Stimulated activated CD4-positive, alpha-beta T cell treated with anti-CD3 and anti-CD28 coated beads, Interleukin-1b, Interleukin-23, amount 100 ng/mL, for 24 hours (primary cell): ENCODE data around the gene NR2F1.

Experiments
- DNase-seq, 4 experiments: peaks; one replicate each; pipeline ENCODE4 v3.0.0-alpha.2; 2020; ENCODE audit warnings: low read depth in 4 of 4, low spot score in 1 of 4

NR2F1 gene

DNA sequence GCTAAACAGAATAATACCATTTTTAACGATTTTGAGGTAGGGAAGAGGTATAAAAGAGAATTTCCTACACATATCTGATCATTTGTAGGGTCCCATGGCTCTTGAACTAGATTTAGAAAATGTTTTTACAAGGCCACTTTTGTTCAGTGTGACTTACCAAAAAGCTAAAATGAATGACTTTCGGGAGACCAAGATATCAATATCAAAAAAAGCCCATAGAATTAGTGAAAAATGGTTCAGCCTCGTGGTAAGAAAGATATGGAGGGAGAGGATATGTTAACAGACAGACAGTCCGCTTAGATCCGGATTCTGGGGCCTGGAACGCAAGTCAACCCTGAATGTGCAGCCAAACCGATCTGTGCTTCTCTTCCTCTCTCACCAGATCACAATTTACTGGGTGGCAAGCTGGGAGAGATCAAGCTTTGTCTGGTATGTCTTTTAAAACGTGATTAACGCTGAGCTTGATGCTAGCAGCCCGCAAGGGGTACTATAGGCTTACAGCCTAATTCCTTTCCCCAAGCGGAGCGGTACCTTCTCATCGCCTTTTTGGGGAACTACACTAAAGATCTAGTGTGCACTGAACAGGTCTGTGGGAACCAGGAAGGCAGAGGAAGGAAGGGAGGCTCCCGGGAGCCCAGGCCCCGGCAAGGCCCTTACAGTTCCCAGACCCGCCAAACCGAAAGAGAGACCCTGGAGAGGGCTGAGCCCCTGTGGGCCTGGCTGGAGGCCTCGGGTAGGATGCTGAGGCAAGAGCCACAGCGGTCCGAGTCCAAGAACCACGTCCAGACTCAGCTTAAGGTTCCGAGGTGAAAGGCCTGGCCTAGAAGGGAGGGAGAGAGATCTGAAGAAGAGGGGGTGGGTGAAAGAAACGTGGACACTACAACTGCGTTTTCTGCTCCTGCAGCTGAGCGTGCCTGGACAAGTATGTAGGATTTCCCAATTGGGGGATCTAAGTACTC is 4.9 kb upstream of the NR2F1 start:
- DNase-seq: no peak

DNA sequence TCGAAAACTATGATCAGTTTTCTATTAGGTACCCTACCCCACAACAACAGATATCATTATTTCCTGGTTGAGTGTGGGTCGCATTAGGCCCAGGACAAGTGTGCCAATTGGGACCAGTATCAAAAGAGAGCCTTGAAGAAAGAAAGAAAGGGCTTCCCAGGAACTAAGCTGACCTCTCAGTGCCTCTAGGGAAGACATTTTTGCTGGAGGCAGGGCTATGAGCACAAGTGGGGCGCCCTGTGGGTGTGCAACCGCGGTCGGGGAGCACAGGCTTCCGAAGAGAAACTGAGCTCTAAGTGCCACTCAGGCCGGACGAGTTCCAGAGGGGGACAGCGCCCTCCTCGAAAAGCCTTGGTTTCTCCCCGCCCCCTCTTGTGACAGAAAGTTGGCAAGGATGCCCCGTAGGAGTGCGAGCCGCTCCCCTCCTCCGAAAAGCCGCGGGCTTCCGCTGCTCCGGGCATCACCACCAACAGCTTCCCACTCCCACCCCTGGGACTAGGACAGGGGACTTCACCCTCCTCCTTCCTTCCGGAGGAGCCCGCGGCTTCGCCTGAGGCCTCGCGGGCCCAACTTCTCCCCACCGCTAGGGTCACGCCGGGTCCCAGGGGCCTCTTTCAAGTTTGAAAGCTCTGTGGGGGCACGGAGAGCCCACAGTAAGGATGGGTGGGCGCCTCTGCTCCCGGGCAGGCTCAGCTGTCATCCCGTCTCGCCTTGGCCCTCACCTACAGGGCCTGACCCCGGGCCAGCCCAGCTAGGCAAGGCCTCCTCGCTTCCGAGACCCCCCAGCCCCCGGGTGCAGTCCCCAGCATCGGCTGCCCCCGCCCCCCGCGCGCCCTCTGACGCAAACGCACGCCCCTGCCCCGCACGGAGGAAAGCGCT is 4.0 kb upstream of the NR2F1 start:
- DNase-seq: no peak

DNA sequence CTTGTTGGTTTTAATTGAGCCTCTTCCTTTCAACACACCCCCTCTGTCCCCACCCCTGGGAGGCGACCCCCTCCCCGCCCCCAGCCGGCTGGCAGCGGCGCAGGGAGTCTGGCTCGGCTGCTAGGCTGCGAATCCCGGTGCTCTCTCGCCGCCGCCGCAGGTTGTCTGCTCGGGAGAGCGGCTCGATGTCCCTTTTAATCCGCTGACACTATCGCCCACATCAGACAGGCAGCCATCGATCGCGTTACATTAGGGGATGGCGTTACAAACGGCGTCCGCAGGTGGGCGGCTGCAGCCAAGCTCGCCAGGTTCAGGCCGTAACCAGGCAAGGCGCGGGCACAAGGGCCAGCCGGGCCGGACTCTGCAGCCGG is 3.3 kb upstream of the NR2F1 start:
- no peak for DNase-seq

DNA sequence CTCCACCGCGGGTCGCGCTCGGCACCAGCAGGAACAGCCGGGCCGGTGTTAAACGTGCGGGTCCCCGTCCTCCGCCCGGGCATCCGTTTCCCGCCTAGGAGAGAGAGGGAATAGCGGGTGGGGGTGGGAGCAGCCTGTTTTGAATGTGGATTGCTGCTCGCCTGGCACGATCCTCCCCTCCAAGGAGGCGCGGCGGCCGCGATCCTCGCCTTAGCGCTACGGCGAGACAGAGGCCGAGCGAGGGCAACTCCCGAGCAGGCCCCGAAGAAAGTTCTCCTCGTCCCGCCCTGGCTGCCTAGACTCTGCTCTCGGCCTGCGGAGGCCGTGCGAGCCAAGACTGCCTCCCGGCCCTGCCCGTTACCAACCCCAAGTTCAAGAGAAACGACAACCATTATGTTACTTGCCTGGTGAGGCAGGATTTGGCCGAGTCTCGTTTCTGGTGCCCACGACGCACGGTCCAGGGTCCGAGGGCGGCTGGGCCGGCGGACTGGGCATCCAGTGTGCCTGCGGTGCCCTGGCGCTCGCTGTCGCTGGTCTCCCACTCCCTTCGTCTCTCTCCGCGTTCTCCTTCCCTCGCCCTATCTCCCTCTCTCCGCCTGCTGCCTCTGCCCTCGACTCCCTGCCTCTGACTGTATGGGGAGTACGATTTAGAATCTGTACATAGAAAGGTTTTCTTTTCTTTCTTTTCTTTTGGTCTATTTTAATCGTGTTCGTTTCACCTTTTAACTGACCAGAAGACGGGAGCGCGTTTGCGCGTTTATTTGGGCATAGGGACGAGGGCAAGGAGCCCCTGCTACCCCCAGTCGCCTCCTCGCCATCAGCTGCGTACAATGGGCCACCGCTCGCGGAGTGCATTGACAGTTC is 2.7 kb upstream of the NR2F1 start:
- no peak for DNase-seq

DNA sequence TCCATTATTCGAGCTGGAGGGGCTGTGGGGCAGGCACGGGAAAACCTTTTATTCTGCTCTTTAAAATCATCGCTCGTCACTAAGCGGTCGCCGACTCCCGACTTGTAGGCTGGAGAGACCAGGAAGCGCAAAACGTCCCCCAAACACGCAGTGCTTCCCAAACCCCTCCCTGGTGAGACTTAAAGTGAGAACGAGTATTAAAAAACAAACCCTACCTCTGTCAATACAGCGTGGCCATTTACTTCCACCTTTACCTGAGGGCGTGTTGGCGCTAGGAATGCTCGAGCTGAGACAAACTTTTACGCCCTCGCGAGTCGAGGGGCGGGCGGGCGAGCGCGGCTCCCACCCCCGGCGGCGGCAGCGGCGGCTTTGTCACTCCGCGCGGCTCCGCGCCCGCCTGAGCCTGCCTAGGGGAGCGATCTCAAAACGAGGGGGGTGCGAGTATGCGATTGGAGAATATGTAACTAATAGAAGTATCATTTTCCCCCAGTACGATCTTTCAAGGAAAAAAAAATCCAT is 2.0 kb upstream of the NR2F1 start, which contains the start of gene NR2F1-AS1:
Gene NR2F1-AS1 (minus strand): TSS at position 293 of the 519 bp plus-strand sequence.
- no peak for DNase-seq

DNA sequence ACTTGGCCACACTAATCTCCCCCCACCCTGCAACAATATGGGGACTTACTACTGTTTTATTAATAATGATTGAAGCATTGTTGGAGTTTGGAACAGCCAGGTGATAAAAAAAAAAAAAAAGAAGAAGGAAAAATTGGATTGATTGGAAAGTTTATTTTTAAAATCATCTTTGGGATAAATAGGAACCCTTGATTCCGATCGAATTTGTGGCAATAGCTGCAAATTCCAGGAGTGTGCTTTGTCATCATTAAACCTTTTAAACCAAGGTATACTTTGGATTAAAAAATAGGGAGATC is 907 bp upstream of the NR2F1 start:
- no peak for DNase-seq

DNA sequence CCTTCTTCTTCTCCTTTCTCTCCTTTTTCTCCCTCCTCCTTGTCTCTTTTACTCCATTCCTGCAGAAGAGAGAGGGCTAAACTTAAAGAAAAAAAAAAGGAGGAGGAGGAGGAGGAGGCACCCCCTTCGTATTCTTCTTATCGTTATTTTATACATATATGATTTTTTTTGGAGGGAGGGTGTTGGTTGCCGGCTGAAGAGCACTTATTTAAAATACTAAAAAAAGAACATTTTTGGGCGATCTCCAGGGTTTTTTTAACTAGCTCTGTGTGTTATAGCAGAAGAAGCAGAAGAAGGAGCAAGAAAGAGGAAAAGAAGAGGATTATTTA is 381 bp downstream of the NR2F1 start:
- DNase-seq: no peak

DNA sequence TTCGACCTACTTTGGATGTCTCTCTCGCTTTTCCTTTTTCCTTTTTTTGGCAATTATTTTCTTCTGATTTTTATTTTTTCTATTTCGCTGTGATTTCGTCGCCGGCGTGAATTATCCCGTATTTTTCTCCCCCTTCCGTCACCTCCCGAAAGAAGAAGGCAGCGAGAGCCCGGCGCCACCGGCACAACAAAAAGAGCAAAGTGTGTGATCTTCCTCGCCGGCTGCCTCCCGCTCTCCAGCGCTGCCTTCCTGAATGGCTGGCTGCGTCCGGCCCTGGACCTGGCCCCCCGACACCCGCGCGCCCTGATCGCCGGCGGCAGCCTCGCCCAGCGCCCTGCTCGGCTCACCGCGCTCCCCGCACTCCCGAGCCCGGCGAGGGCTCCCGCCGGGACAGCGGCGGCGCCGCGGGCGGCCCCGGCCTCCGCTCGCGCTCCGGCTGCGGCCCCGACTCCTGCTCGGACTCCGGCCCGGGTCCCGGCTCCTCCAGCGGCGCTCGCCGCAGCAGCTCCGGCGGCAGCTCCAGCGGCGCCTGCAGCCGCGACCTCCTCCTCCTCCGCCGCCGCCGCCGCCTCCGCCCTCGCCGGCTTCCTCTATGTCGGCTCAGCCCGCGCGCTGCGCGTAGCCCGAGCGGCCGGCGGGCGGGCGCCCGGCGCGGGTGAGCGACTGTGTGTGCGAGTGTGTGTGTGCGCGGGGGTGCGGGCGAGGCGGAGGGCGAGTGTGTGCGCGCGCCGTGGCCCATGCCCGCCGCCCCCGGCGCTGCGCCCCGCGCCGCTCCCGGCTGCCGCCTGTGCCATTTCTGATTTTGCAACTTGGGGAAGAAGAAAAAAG is 960 bp downstream of the NR2F1 start:
- no peak for DNase-seq

DNA sequence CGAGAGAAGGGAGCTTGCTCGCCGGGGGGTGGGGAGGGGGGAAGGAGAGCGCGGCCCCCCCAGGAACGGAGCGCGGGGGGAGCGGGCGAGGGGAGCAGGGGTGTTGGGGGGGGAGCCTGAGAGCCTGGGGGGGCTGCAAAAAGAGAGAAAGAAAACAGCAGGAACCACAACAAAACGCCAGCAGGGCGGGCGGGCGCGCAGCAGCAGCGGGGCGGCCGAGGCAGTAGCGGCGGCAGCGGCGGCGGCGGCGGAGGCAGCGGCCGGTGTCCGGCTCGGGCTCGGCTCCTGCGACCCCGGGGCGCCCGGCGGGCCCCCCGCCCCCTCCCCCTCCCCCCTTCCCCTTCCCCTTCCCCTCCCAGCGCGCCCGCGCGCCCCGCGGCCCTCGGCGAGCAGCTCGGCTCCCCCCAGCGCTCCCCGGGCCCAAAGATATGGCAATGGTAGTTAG is 1.6 kb downstream of the NR2F1 start:
- no peak for DNase-seq

DNA sequence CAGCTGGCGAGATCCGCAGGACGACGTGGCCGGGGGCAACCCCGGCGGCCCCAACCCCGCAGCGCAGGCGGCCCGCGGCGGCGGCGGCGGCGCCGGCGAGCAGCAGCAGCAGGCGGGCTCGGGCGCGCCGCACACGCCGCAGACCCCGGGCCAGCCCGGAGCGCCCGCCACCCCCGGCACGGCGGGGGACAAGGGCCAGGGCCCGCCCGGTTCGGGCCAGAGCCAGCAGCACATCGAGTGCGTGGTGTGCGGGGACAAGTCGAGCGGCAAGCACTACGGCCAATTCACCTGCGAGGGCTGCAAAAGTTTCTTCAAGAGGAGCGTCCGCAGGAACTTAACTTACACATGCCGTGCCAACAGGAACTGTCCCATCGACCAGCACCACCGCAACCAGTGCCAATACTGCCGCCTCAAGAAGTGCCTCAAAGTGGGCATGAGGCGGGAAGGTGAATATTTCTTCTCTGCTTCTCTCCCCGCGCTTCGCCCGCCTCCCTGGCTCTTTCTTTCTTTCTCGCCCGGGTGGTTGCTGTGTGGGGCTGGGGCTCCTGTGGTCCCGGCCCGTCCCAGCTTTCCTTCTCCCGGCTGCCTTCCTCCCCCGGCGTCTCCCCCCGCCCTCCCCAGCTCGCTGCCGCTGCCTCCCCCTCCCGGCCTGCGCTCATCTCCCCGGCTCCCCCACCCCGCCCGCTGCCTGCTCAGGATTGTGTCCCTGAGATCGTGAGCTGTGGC is 2.2 kb downstream of the NR2F1 start:
- no peak for DNase-seq

DNA sequence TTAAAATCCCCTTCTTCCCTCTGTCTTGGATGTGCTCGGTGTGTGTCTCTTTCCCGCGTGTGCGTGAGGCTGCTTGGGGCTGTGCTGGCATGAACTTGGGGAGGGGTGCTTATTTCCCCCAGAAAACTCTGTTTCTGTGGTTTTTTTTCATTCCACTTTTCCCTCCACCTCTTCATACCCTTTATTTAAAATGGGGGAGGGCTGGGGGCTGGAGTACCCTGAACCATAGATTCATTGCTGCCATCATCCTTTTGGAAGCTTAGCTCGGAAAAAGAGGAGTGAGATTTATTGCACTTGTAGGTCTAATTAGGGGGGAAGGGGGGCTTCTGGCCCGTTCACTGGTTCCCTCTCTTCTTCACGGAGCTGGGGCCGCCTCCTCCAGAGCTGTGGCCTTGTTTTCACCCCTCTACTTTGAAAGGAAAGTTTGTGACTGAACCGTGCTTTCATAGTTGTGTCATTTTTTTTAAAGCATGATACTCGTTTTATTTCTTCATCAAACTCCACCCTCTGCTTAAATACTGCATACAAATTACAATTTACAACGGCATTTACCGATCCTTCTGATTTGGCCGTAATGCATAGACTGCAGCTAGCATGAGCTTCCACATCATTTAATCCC is 2.9 kb downstream of the NR2F1 start:
- no peak for DNase-seq

DNA sequence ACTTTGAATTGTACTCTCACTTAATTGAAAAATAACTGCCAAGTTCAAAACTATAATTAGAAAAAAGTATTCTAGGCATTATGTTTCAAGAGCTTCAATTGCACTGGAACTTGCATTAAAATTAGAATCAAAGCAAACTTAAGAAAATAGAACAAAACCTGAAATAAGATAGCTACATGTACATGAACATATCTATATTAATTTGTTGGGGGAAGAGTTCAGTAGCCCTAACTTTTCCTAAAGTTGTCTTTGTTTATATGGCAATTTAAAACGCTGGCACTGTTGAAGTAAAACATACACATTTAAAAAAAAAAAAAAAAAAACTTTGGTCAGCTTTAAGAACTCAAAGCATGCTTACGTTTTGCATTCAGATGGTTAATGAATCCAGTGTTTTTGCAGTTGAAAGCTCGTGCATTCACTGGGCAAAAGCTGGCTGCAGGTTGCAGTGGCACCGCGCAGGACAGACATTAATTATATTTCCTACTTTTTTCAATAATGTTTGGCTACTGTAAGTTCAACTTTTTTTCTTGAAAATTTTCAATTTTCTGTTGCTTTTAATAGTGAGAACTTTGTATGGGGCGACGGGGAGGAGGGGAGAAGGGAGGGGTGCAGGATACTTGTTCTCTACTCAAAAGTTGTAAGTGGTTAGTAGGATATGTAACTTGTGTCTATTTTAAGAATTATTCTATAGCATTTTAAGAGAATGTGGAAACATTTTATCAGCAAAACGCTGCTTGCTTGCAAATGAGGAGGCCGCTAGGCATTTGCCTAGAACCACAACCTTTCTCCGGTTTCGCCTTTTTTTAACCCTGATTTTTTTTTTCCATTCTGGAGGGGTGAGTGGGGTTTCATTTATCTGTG is 3.9 kb downstream of the NR2F1 start:
- no peak for DNase-seq

DNA sequence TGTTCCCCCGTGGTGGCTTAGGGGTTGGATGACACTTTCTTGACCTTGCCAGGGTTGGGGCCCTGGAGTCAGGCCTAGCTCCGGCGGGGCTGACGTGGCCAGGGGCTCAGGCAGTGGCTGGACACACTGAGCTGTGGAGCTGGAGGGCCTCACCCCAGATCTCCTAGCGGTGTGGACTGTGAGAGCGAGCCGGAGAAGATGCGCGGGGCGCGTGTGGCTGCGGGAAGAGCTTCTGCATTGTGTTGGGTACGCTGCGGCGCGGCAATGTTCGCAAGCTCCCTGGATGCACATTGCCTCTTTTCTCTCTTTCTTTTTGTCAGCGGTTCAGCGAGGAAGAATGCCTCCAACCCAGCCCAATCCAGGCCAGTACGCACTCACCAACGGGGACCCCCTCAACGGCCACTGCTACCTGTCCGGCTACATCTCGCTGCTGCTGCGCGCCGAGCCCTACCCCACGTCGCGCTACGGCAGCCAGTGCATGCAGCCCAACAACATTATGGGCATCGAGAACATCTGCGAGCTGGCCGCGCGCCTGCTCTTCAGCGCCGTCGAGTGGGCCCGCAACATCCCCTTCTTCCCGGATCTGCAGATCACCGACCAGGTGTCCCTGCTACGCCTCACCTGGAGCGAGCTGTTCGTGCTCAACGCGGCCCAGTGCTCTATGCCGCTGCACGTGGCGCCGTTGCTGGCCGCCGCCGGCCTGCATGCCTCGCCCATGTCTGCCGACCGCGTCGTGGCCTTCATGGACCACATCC is 4.8 kb downstream of the NR2F1 start:
- DNase-seq: no peak

DNA sequence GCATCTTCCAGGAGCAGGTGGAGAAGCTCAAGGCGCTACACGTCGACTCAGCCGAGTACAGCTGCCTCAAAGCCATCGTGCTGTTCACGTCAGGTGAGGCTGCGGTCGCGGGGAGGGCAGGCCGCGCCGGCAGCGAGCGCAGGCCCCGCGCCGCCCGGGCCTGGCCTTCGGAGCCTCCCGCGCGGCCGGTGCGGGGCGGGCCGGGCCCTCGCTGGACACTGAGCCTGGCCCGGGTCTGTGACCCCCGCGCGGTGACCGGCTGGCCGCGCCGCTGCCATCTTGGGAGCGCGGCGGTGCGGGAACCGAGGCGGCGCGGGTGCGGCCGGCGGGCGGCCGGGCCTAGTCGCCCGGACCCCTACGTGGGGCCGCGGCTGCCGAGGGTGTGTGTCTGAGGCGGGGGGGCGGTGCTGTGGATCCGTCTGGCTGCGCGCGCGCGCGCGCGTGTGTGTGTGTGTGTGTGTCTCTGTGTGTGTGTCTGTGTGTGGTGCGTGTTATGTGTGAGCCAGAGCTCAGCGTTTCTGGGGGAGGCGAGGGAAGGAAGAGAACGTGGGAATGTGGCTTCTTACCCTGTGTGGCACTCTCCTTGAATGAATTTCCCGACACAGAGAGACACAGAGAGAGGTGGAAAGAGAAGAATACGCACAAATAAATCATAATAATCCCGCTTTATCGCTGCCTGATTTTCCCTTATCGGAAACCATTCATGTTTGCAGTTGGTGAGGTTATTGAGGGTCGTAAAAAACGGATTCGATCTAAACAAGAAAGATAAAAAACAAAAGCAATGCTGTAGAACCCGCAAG is 5.5 kb downstream of the NR2F1 start:
- no peak for DNase-seq

DNA sequence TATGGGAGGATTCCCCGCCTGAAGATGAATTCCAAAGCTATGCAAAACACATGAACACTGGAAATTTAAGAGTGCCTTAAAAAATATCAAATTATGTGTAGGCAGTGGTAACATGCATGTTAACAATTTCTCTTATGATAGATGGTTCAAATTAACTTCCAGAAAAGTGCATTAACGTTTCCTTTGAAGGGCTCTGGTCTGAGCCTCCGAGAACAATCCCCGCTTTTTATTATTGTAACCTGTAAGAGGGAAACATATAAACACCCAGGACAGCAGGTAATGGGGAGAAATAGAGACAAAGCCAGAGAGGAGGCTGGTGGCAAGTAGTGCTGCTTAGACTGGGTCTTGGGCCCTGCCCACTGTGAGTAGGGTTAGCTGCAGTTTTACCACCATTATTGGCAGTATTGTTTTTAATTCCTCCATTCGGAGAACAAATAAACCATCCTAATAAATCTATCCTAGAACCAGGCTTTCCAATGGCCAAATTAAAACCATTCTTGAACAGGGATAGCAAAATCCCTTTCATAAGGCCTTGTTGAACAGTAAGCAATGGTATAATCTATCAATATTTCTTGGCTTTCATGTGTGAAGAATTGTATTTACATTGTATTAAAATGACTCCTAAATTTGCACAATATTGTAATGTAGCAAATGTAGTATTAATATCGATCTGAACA is 6.3 kb downstream of the NR2F1 start:
- no peak for DNase-seq

DNA sequence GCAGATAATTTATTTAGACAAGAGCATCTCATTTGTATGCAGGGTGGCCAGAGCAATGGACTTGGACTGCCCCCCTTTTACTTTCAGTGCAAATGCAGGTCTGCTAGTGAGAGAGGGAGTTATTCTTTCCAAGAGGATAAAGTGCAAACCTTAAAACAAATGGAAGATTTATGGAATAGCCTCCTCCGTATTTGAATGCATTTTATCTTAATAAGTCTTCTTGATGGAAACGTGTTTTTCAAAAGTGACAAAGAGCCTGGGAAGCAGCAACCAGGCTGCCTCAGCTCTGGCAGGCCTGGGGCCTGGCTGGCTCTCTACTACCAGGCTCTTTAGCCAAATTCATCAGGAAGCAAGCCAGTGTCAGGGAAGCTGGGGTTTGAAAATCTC is 6.8 kb downstream of the NR2F1 start:
- DNase-seq: no peak
